Rectal smooth muscle tissue (tissue), 1 donor: ENCODE data around the gene CCL8.

Source experiments
- H3K27ac ChIP-seq: one replicate; pipeline ENCODE4 v1.7.0; 2013; ENCODE audit warnings: low read depth, low read length, inconsistent platforms
- H3K27me3 ChIP-seq: one replicate; pipeline ENCODE4 v1.7.0; 2013; ENCODE audit warnings: low read length; ENCODE audit not compliant: control insufficient read depth, insufficient read depth
- H3K36me3 ChIP-seq: one replicate; pipeline ENCODE4 v1.7.0; 2013; ENCODE audit warnings: low read length; ENCODE audit not compliant: control insufficient read depth, insufficient read depth
- H3K4me1 ChIP-seq: one replicate; pipeline ENCODE4 v1.7.0; 2013; ENCODE audit warnings: low read length; ENCODE audit not compliant: control insufficient read depth, insufficient read depth
- H3K4me3 ChIP-seq: one replicate; pipeline ENCODE4 v1.7.0; 2013; ENCODE audit warnings: low read length
- H3K9ac ChIP-seq: one replicate; pipeline ENCODE4 v1.7.0; 2013; ENCODE audit warnings: low read length

CCL8 gene

GRCh38 chr17:34360601-34361270 lies 41.5 kb downstream of the CCL8 start:
- H3K27ac ChIP-seq, result no peak overlapping the region
- H3K27me3 ChIP-seq, result no peaks in the 10 kb centered on the region
- H3K36me3 ChIP-seq, result no peaks in the 10 kb centered on the region
- H3K4me1 ChIP-seq, result no peaks in the 10 kb centered on the region
- H3K9ac ChIP-seq, result no peak overlapping the region
- no peak overlapping the region for H3K4me3 ChIP-seq

GRCh38 chr17:34361478-34362061 lies 42.3 kb downstream of the CCL8 start:
- H3K4me1 ChIP-seq, result no peaks in the 10 kb centered on the region
- H3K9ac ChIP-seq, result no peak overlapping the region
- H3K27me3 ChIP-seq, result no peaks in the 10 kb centered on the region
- H3K4me3 ChIP-seq, result no peak overlapping the region
- no peak overlapping the region for H3K27ac ChIP-seq
- no peaks in the 10 kb centered on the region for H3K36me3 ChIP-seq

- Histone ChIP-seq H3K27ac (no peak within 1 kb of the TSS), H3K9ac (no peak within 1 kb of the TSS), H3K4me3 (no peak within 1 kb of the TSS), H3K36me3 (no peaks in the 10 kb centered on the region), H3K27me3 (no peaks in the 10 kb centered on the region), H3K4me1 (no peaks in the 10 kb centered on the region)
These were observed 44.0 kb downstream of the CCL8 start, which contains the start of gene CCL1 for GRCh38 chr17:34363183-34363661. TSS of gene CCL1 (minus strand) at chr17:34363233. CDS start at chr17:34363161, 72 bp downstream.

GRCh38 chr17:34364751-34365150 lies 45.5 kb downstream of the CCL8 start:
- H3K36me3 ChIP-seq, result no peaks in the 10 kb centered on the region
- H3K4me1 ChIP-seq, result no peaks in the 10 kb centered on the region
- no peak overlapping the region for H3K4me3 ChIP-seq
- H3K27ac ChIP-seq, result no peak overlapping the region
- H3K9ac ChIP-seq, result no peak overlapping the region
- no peaks in the 10 kb centered on the region for H3K27me3 ChIP-seq

GRCh38 chr17:34365340-34365739 lies 46.1 kb downstream of the CCL8 start:
- no peak overlapping the region for H3K9ac ChIP-seq
- no peaks in the 10 kb centered on the region for H3K36me3 ChIP-seq
- no peak overlapping the region for H3K4me3 ChIP-seq
- H3K27ac ChIP-seq, result no peak overlapping the region
- H3K27me3 ChIP-seq, result no peaks in the 10 kb centered on the region
- no peaks in the 10 kb centered on the region for H3K4me1 ChIP-seq

- no peak overlapping the region for H3K9ac ChIP-seq
- H3K4me3 ChIP-seq, result no peak overlapping the region
- no peaks in the 10 kb centered on the region for H3K4me1 ChIP-seq
- H3K27ac ChIP-seq, result no peak overlapping the region
- no peaks in the 10 kb centered on the region for H3K27me3 ChIP-seq
- no peaks in the 10 kb centered on the region for H3K36me3 ChIP-seq
These were observed 46.8 kb downstream of the CCL8 start for GRCh38 chr17:34366010-34366409.

- Histone ChIP-seq H3K4me1 (no peaks in the 10 kb centered on the region), H3K36me3 (no peaks in the 10 kb centered on the region), H3K27ac (no peak overlapping the region), H3K4me3 (no peak overlapping the region), H3K9ac (no peak overlapping the region), H3K27me3 (no peaks in the 10 kb centered on the region)
These were observed 47.4 kb downstream of the CCL8 start for GRCh38 chr17:34366529-34367107.

- no peak overlapping the region for H3K9ac ChIP-seq
- no peak overlapping the region for H3K27ac ChIP-seq
- H3K4me3 ChIP-seq, result no peak overlapping the region
- H3K27me3 ChIP-seq, result no peaks in the 10 kb centered on the region
- H3K36me3 ChIP-seq, result no peaks in the 10 kb centered on the region
- H3K4me1 ChIP-seq, result no peaks in the 10 kb centered on the region
These were observed 48.4 kb downstream of the CCL8 start for GRCh38 chr17:34367486-34368195.

- H3K27ac ChIP-seq, result no peak overlapping the region
- no peaks in the 10 kb centered on the region for H3K4me1 ChIP-seq
These were observed 49.1 kb downstream of the CCL8 start for GRCh38 chr17:34368196-34368945.

GRCh38 chr17:34368946-34369500 lies 49.8 kb downstream of the CCL8 start:
- H3K27ac ChIP-seq, result no peak overlapping the region
- H3K36me3 ChIP-seq, result no peaks in the 10 kb centered on the region
- no peaks in the 10 kb centered on the region for H3K27me3 ChIP-seq
- H3K9ac ChIP-seq, result no peak overlapping the region
- no peaks in the 10 kb centered on the region for H3K4me1 ChIP-seq
- no peak overlapping the region for H3K4me3 ChIP-seq

More at GRCh38 chr17:34368196-34368945, 49.1 kb downstream of the CCL8 start:
- Histone ChIP-seq H3K27me3 (no peaks in the 10 kb centered on the region), H3K9ac (no peak overlapping the region), H3K36me3 (no peaks in the 10 kb centered on the region), H3K4me3 (no peak overlapping the region)

GRCh38 chr17:34369571-34369970 lies 50.3 kb downstream of the CCL8 start:
- no peaks in the 10 kb centered on the region for H3K36me3 ChIP-seq
- no peak overlapping the region for H3K9ac ChIP-seq
- H3K4me3 ChIP-seq, result no peak overlapping the region
- H3K27me3 ChIP-seq, result no peaks in the 10 kb centered on the region
- no peak overlapping the region for H3K27ac ChIP-seq
- H3K4me1 ChIP-seq, result no peaks in the 10 kb centered on the region
